Esophagus (tissue), 2 donors: ENCODE data around the gene POMT1. TPM values are rescaled to one million over a fixed set of nuclear protein-coding genes. Genes with fewer than 3 reads are reported as not detected.
"Not testable (repeated sequence)": the region's sequence is repeated elsewhere in the genome, so short reads cannot be mapped to it uniquely, and the experiment has no call there.

Experiments
- H3K27ac ChIP-seq, 2 donors: one replicate each; pipeline ENCODE4 v1.5.1; 2013; ENCODE audit warnings: low read depth in 2 of 2, mild to moderate bottlenecking in 2 of 2, inconsistent platforms in 1 of 2, low read length in 1 of 2, moderate library complexity in 1 of 2
- H3K27me3 ChIP-seq, 2 donors: one replicate each; pipeline ENCODE4 v1.6.1; 2013; ENCODE audit warnings: low read length in 2 of 2, control low read depth in 1 of 2, mild to moderate bottlenecking in 1 of 2; ENCODE audit not compliant: insufficient read depth in 2 of 2, control insufficient read depth in 1 of 2
- H3K36me3 ChIP-seq, 2 donors: one replicate each; pipeline ENCODE4 v1.6.1; 2013; ENCODE audit warnings: low read length in 1 of 2; ENCODE audit not compliant: control insufficient read depth in 2 of 2, insufficient read depth in 2 of 2
- H3K4me1 ChIP-seq, 2 donors: one replicate each; pipeline ENCODE4 v1.6.1; 2013; ENCODE audit warnings: low read length in 1 of 2; ENCODE audit not compliant: control insufficient read depth in 2 of 2, insufficient read depth in 2 of 2
- H3K4me3 ChIP-seq, 2 donors: one replicate each; pipeline ENCODE4 v1.5.1; 2013; ENCODE audit warnings: low read length in 2 of 2, mild to moderate bottlenecking in 2 of 2, low read depth in 1 of 2, moderate library complexity in 1 of 2
- H3K9me3 ChIP-seq, 2 donors: one replicate each; pipeline ENCODE4 v1.6.1; 2013; ENCODE audit warnings: mild to moderate bottlenecking in 2 of 2, low read depth in 1 of 2, low read length in 1 of 2, moderate library complexity in 1 of 2; ENCODE audit not compliant: control insufficient read depth in 2 of 2, insufficient read depth in 1 of 2
- WGBS, 2 donors: extraction: QIAGEN DNeasy Blood & Tissue Kit; methylation state at CpG; one replicate each; pipeline ENCODE4 v1.1.7; 2013; 5-methylcytosine and 5-hydroxymethylcytosine counted together
- polyA plus RNA-seq, 2 donors: library from polyadenylated mRNA; stranded (reverse); fragments of 200-250 nt; gene quantifications; one replicate each; pipeline ENCODE4 v1.2.3, GENCODE V29; 2013
- donor health status: healthy with polysubstance abuse.
- donor health status: Bipolar disorder and iron deficiency.

Gene POMT1
- polyA plus RNA-seq, 2 donors, result 11.5 to 18.2 TPM

DNA sequence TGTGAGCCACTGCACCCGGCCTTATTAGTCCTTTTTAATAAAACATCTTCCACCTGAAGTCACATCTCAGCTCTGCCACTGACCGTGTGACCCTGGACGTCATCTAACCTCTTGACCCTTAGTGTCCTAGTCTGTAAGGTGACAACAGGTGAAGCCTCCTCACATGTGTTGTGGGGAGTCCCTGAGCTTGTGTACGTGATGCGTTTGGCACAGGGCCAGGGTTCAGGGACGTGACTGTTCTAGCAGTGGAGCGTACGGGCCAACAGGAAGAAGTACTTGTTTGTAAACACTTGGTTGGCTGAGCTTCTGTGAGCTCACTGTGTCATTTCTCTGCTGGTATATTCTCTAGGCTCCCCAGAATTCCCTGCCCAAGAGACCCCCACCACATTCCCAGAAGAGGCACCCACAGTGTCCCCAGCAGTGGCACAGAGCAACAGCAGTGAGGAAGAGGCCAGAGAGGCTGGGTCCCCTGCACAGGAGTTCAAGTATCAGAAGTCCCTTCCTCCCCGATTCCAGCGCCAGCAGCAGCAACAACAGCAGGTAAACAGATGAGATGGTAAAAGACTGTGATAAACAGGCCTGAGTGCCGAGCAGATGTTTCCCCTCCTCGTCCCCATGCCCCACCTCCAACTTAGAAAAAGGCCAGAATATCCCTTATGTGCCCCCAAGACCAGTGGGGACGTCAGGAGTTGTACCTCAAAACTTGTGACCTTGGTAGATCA, 35.3 kb upstream of the POMT1 start:
- H3K27ac ChIP-seq, result peak overlapping the region in 1 of 2 donors; percentile 36
- 77 to 79% methylated on average over 13 of the region's 13 CpGs for whole genome bisulfite sequencing, 2 donors

DNA sequence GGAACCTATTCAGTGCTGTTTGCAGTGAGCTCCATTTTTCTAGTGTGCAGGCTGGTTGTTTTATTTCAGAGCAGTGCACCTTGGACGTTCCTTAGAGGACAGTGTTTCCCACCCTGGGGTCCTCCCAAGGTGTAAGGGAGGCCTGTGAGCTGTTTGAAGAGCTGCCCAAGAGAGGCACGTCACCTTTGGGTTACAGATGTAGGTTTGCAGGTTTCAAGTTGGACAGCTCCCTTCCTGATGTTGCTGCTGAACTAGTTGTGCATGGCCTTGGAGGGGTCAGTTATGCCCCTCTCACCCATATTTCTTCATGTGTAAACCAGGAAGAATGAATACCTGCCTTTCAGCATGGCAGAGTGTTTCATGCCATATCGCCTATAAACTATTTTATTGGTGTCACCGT, 34.7 kb upstream of the POMT1 start:
- Histone ChIP-seq H3K27me3 (no peaks in the 10 kb centered on the region), H3K4me1 (no peaks in the 10 kb centered on the region), H3K4me3 (no peak overlapping the region), H3K27ac (no peak overlapping the region), H3K9me3 (no peaks in the 10 kb centered on the region), H3K36me3 (peaks cover 20 to 39% of the 10 kb centered on the region in 2 donors)
- 93 to 94% methylated on average over 4 of the region's 4 CpGs for WGBS, 2 donors

More for the DNA sequence above, 35.3 kb upstream of the POMT1 start:
- H3K27me3 ChIP-seq, result no peaks in the 10 kb centered on the region
- H3K9me3 ChIP-seq, result no peaks in the 10 kb centered on the region
- H3K36me3 ChIP-seq, result peaks cover 20 to 39% of the 10 kb centered on the region in 2 donors
- H3K4me3 ChIP-seq, result no peak overlapping the region
- no peaks in the 10 kb centered on the region for H3K4me1 ChIP-seq

- no peak overlapping the region for H3K4me3 ChIP-seq
- 83 to 89% methylated on average over 6 of the region's 6 CpGs for WGBS, 2 donors
- no peaks in the 10 kb centered on the region for H3K4me1 ChIP-seq
- H3K27me3 ChIP-seq, result no peaks in the 10 kb centered on the region
- H3K27ac ChIP-seq, result no peak overlapping the region
- no peaks in the 10 kb centered on the region for H3K9me3 ChIP-seq
- peaks cover 24 to 47% of the 10 kb centered on the region in 2 donors for H3K36me3 ChIP-seq
Measured at GRCh38 chr9:131469356-131469755, 33.4 kb upstream of the POMT1 start.

- Histone ChIP-seq H3K27ac (no peak overlapping the region), H3K4me1 (no peaks in the 10 kb centered on the region), H3K36me3 (peaks cover 23 to 47% of the 10 kb centered on the region in 2 donors), H3K27me3 (no peaks in the 10 kb centered on the region), H3K9me3 (no peaks in the 10 kb centered on the region), H3K4me3 (no peak overlapping the region)
- 93 to 96% methylated on average over 16 of the region's 16 CpGs for WGBS, 2 donors
Measured at GRCh38 chr9:131469951-131470350, 32.8 kb upstream of the POMT1 start.

DNA sequence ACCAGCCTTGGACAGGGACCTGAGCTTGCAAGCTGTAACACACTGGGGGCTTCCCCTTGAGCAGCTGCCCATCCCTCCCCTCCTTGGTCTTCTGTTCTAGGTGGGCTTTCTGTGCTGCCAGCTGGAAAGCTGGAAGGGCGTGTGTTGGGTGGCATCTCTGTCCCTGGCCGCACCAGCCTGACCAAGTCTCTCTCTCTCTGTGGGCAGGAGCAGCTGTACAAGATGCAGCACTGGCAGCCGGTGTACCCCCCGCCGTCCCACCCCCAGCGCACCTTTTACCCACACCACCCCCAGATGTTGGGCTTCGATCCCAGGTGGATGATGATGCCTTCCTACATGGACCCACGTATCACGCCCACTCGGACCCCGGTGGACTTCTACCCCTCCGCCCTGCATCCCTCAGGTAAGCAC, 32.1 kb upstream of the POMT1 start:
- no peak overlapping the region for H3K4me3 ChIP-seq
- H3K27ac ChIP-seq, result no peak overlapping the region
- no peaks in the 10 kb centered on the region for H3K4me1 ChIP-seq
- H3K9me3 ChIP-seq, result no peaks in the 10 kb centered on the region
- WGBS, 2 donors, result 98% methylated on average over 12 of the region's 12 CpGs
- H3K27me3 ChIP-seq, result no peaks in the 10 kb centered on the region
- peaks cover 25 to 49% of the 10 kb centered on the region in 2 donors for H3K36me3 ChIP-seq

DNA sequence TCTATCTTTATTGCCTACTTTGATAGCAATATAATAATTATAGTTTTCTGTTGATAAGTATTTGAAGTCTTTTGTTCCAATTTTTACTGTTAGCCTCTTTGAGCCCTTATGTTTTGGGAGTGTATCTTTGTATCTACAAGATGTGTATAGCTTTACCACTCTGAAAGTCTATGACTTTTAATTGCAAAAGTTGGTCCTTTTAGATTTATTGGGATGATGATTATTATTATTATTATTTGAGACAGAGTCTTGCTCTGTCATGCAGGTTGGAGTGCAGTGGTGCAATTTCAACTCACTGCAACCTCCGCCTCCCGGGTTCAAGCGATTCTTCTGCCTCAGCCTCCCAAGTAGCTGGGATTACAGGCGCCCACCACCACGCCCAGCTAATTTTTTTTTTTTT, 30.6 kb upstream of the POMT1 start:
- not testable (repeated sequence) for H3K27me3 ChIP-seq, H3K27ac ChIP-seq, H3K4me1 ChIP-seq, H3K4me3 ChIP-seq, H3K9me3 ChIP-seq
- 91 to 100% methylated on average over 3 to 5 of the region's 5 CpGs for whole genome bisulfite sequencing, 2 donors
- H3K36me3 ChIP-seq, result peaks cover 25 to 61% of the 10 kb centered on the region in 2 donors

- Histone ChIP-seq H3K36me3 (peaks cover 34 to 63% of the 10 kb centered on the region in 2 donors), H3K4me3 (no peak overlapping the region), H3K4me1 (no peaks in the 10 kb centered on the region), H3K27ac (no peak overlapping the region), H3K9me3 (no peaks in the 10 kb centered on the region), H3K27me3 (no peaks in the 10 kb centered on the region)
- 94 to 97% methylated on average over 9 of the region's 9 CpGs for WGBS, 2 donors
Measured at GRCh38 chr9:131473198-131473885, 29.4 kb upstream of the POMT1 start.

DNA sequence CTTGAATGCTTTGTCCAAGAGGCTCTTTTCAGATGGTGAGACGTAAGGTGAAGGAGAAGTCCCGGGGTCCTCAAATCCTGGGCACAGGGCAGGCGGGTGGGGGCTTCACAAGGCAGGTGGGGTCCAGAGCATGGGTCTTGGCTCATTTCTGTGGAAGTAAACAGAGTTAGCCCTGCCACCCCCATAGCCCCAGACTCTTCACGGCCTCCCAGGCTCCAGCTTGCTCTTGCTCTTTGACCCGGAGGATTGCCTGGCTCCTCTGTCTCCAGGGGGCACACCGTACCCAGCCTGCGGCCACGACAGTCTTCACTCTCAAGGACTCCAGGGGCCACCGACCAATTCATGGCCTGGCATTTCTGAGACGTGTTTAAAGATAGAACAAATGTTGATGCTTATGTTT, 28.8 kb upstream of the POMT1 start:
- no peak overlapping the region for H3K4me3 ChIP-seq
- no peaks in the 10 kb centered on the region for H3K27me3 ChIP-seq
- no peak overlapping the region for H3K27ac ChIP-seq
- no peaks in the 10 kb centered on the region for H3K9me3 ChIP-seq
- no peaks in the 10 kb centered on the region for H3K4me1 ChIP-seq
- 85 to 87% methylated on average over 10 of the region's 10 CpGs for WGBS, 2 donors
- peaks cover 34 to 64% of the 10 kb centered on the region in 2 donors for H3K36me3 ChIP-seq

- Histone ChIP-seq H3K4me3 (no peak overlapping the region), H3K9me3 (no peaks in the 10 kb centered on the region), H3K27ac (no peak overlapping the region), H3K27me3 (no peaks in the 10 kb centered on the region), H3K36me3 (peaks cover 34 to 71% of the 10 kb centered on the region in 2 donors), H3K4me1 (no peaks in the 10 kb centered on the region)
- WGBS, 2 donors, result 89 to 92% methylated on average over 16 of the region's 16 CpGs
Measured at GRCh38 chr9:131474711-131475110, 28.0 kb upstream of the POMT1 start.
